ENCODE data around the gene PSMB11. TPM values are rescaled to one million over a fixed set of nuclear protein-coding genes. Genes with fewer than 3 reads are reported as not detected.
A peak's percentile ranks its signal among the peaks of the same experiment; 100 is the strongest.

Gene PSMB11
- total RNA-seq, 1 donor from 2014 or later, result not detected

DNA sequence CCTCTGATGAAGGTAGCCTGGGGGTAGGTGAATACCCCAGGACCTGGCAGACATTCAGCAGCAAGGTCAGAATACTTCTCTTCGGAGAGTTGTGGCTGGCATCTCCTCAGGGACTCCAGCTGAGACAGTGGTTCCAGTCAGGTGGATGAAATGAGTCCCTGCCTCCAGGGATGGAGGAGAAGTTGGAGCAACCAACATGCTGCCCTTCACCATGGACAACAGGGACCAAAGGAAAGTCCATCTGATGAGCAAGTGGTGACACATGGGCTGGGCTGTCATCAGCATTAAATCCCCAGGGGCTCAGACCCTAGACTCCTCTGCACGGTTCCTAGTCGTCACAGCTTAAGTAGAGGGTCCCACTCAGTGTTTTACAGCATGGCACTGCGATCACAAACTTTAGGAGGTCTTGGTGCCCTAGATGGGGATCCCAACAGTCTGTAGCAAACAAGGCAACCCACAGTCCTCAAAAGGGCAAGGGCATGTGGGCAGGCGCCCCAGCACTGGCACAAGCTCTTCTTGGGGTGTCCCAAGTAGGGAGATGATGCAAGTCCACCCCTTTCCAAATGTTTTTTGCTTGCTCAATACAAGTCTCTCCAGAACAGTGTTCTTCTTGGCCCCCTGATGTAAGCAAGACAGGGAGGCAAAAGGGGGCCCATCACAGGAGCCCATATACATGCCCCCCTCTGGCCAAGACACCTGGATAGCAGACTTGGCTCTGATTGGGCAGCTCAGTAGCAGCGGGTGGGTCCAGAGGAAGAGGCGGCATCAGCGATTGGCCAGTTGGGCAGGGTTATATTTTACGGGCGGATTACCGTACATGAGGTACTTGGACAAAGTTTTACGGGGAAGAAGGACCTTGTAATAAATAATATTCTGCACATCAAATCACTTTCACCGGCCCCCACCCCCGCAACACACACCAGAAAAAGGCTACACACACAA, 26.1 kb downstream of the PSMB11 start:
- H3K36me3 Mint-ChIP-seq (ENCODE audit: low read depth), result peaks cover 25% of the 10 kb centered on the region
- no peaks in the 10 kb centered on the region for H3K9me3 Mint-ChIP-seq
- H3K27ac Mint-ChIP-seq (ENCODE audit: unreplicated experiment), result no peak overlapping the region
- peaks cover 52% of the 10 kb centered on the region for H3K4me1 Mint-ChIP-seq
- DNase-seq (ENCODE audit: low read depth, low spot score), result no peak
- TF ChIP-seq, protein P1, sequence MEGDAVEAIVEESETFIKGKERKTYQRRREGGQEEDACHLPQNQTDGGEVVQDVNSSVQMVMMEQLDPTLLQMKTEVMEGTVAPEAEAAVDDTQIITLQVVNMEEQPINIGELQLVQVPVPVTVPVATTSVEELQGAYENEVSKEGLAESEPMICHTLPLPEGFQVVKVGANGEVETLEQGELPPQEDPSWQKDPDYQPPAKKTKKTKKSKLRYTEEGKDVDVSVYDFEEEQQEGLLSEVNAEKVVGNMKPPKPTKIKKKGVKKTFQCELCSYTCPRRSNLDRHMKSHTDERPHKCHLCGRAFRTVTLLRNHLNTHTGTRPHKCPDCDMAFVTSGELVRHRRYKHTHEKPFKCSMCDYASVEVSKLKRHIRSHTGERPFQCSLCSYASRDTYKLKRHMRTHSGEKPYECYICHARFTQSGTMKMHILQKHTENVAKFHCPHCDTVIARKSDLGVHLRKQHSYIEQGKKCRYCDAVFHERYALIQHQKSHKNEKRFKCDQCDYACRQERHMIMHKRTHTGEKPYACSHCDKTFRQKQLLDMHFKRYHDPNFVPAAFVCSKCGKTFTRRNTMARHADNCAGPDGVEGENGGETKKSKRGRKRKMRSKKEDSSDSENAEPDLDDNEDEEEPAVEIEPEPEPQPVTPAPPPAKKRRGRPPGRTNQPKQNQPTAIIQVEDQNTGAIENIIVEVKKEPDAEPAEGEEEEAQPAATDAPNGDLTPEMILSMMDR (conservative IDR thresholded peaks at IDR 0.05), result no peak
- H3K27me3 Mint-ChIP-seq (ENCODE audit: low read depth), result no peaks in the 10 kb centered on the region
- H3K4me3 Mint-ChIP-seq, result peak overlapping the region; percentile 89

- Mint-ChIP-seq H3K36me3 (ENCODE audit: low read depth) (peaks cover 18% of the 10 kb centered on the region), H3K9me3 (no peaks in the 10 kb centered on the region)
These were observed 26.9 kb downstream of the PSMB11 start for GRCh38 chr14:23068789-23069412.

DNA sequence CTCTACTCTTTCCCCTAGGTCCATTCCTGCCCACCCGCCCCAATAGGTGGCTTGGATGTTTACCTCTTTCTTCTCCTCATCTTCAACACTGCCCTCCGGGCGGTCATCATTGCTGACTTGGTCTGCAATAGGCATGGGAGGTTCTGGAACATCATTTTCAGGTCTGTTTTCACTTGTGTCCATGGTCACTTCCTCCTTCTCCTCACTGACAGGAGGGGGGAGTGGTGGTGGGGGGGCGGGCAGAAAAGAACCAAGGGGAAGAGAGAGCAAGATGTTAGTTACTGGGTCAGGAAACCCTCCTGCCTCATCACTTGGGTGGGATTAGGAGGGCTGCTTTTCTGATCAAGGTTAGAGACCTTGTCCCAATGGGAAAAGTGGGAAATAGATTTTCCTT, 27.4 kb downstream of the PSMB11 start:
- Mint-ChIP-seq H3K36me3 (ENCODE audit: low read depth) (peaks cover 17% of the 10 kb centered on the region), H3K27me3 (ENCODE audit: low read depth) (no peaks in the 10 kb centered on the region), H3K27ac (ENCODE audit: unreplicated experiment) (no peak overlapping the region), H3K4me3 (peak overlapping the region; percentile 89), H3K9me3 (no peaks in the 10 kb centered on the region), H3K4me1 (peaks cover 52% of the 10 kb centered on the region)
- no peak for DNase-seq (ENCODE audit: low read depth, low spot score)
- TF ChIP-seq, protein P1 (conservative IDR thresholded peaks at IDR 0.05), result no peak

More at GRCh38 chr14:23068789-23069412, 26.9 kb downstream of the PSMB11 start:
- H3K4me1 Mint-ChIP-seq, result peaks cover 52% of the 10 kb centered on the region
- TF ChIP-seq, protein P1 (conservative IDR thresholded peaks at IDR 0.05), result peak; percentile 99
- peak overlapping the region; percentile 89 for H3K4me3 Mint-ChIP-seq
- DNase-seq (ENCODE audit: low read depth, low spot score), result peak; percentile 83
- H3K27me3 Mint-ChIP-seq (ENCODE audit: low read depth), result no peaks in the 10 kb centered on the region
- no peak overlapping the region for H3K27ac Mint-ChIP-seq (ENCODE audit: unreplicated experiment)

- H3K9me3 Mint-ChIP-seq, result no peaks in the 10 kb centered on the region
- H3K36me3 Mint-ChIP-seq (ENCODE audit: low read depth), result peaks cover 17% of the 10 kb centered on the region
- H3K27ac Mint-ChIP-seq (ENCODE audit: unreplicated experiment), result peak overlapping the region; percentile 99
- no peak for DNase-seq (ENCODE audit: low read depth, low spot score)
- H3K27me3 Mint-ChIP-seq (ENCODE audit: low read depth), result no peaks in the 10 kb centered on the region
- peaks cover 52% of the 10 kb centered on the region for H3K4me1 Mint-ChIP-seq
- TF ChIP-seq, protein P1 (conservative IDR thresholded peaks at IDR 0.05), result no peak
- peak overlapping the region; percentile 100 for H3K4me3 Mint-ChIP-seq
These were observed 28.5 kb downstream of the PSMB11 start for GRCh38 chr14:23070262-23071129.
